Measurements from ENCODE around the gene ITPRIP. TPM values are rescaled to one million over a fixed set of nuclear protein-coding genes. Genes with fewer than 3 reads are reported as not detected.

ITPRIP gene
- total and polyA plus RNA-seq, 12 donors, result 17.5 to 87.2 (median 35.9) TPM

DNA sequence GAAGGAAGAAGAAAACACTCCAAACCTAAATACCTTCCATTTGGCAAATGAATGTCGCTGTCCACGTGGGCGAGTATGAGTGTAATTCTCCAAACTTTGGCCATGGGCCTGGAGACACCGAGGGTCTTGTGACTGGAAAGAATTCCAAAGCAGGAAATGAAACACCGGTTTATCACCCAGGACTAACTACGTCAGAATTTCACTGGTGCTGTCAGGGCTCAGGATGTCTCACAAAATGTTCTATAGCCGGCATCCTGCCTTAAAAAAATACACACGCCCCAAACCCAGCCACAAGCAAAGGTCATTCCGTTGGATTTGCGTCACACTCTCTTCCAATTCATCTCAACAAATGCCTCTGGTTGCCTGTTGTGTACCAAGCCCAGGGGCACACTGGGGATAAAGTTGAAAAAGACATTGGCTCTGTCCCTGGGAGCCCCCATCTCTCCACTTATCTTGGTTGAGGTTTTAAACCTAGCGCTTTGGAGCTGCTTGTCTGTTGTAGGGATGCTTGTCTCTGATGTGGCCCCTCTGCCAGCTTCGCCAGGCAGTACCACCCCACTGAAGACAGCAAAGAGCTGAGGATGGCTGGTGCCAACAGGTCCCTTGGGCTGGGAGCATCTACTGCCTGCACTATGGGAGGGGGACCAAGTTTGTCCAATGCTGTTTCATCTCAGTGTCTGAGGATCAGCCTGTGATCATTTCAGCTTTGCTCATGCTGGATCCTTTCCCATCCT is 38.1 kb downstream of the ITPRIP start:
- no peaks in the 10 kb centered on the region for H3K36me3 ChIP-seq
- H3K27me3 ChIP-seq, result no peaks in the 10 kb centered on the region
- TF ChIP-seq, protein P1, sequence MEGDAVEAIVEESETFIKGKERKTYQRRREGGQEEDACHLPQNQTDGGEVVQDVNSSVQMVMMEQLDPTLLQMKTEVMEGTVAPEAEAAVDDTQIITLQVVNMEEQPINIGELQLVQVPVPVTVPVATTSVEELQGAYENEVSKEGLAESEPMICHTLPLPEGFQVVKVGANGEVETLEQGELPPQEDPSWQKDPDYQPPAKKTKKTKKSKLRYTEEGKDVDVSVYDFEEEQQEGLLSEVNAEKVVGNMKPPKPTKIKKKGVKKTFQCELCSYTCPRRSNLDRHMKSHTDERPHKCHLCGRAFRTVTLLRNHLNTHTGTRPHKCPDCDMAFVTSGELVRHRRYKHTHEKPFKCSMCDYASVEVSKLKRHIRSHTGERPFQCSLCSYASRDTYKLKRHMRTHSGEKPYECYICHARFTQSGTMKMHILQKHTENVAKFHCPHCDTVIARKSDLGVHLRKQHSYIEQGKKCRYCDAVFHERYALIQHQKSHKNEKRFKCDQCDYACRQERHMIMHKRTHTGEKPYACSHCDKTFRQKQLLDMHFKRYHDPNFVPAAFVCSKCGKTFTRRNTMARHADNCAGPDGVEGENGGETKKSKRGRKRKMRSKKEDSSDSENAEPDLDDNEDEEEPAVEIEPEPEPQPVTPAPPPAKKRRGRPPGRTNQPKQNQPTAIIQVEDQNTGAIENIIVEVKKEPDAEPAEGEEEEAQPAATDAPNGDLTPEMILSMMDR (IDR thresholded peaks at IDR 0.05), result no peak
- peaks cover 0 to 6% (median 0%) of the 10 kb centered on the region in 11 donors for H3K9me3 ChIP-seq
- H3K4me1 ChIP-seq, result peaks cover 18 to 78% (median 67%) of the 10 kb centered on the region in 9 donors
- intact Hi-C loops (cut with DNase I), result loop anchor here in 4 of 10 donors (1.0 to 5.0 kb wide), 3 partner anchors 37 to 39 kb away; partner anchors contain the start of gene ITPRIP (in 3 of the 4)
- 22 to 23% methylated on average over 12 of the region's 12 CpGs for WGBS, 2 donors
- ATAC-seq, result peak; percentile 30 to 87 (median 79)
- H3K27ac ChIP-seq, result peak overlapping the region; percentile 84 to 96 (median 92)
- peak in 1 of 2 donors; percentile 83 for DNase-seq
- H3K4me3 ChIP-seq, result peak overlapping the region in 4 of 10 donors; percentile 5 to 10 (median 7)

DNA sequence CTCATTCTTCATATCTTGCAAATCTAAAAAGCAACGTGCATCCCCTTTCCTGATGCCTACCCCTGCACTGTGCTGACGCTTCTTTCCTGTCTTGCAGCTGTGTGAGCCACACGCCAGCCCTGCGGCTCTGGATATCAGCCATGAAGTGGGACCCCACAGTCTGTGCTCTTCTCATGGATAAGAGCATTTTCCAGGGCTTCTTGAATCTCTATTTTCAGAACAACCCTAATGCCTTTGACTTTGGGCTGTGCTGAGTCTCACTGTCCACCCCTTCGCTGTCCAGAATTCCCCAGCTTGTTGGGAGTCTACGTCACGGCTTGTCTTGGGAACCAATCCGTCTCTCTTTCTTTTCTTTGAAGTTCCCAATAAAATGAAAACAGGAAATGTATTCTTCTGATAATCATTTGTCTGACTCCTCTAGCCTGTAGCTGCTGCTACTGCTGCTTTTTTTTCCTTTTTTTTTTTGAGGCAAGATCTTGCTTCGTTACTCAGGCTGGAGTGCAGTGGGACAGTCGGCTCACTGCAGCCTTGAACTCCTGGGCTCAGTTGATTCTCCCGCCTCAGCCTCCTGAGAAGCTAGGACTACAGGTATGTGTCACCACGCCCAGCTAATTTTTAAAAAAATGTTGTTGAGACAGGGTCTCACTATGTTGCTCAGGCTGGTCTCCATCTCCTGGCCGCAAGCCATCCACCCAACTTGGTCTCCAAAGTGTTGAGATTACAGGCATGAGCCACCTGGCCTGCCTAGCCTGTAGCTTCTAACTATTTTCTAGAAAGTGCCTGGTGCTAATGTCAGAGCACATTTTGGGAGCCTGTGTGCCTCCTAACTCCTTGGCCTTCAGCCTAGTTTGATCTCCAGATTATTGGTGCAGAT is 39.0 kb downstream of the ITPRIP start:
- Histone ChIP-seq H3K27me3 (no peaks in the 10 kb centered on the region), H3K4me3 (peak overlapping the region in 6 of 10 donors; percentile 5 to 22 (median 13))
- peak in 1 of 2 donors; percentile 64 for DNase-seq

DNA sequence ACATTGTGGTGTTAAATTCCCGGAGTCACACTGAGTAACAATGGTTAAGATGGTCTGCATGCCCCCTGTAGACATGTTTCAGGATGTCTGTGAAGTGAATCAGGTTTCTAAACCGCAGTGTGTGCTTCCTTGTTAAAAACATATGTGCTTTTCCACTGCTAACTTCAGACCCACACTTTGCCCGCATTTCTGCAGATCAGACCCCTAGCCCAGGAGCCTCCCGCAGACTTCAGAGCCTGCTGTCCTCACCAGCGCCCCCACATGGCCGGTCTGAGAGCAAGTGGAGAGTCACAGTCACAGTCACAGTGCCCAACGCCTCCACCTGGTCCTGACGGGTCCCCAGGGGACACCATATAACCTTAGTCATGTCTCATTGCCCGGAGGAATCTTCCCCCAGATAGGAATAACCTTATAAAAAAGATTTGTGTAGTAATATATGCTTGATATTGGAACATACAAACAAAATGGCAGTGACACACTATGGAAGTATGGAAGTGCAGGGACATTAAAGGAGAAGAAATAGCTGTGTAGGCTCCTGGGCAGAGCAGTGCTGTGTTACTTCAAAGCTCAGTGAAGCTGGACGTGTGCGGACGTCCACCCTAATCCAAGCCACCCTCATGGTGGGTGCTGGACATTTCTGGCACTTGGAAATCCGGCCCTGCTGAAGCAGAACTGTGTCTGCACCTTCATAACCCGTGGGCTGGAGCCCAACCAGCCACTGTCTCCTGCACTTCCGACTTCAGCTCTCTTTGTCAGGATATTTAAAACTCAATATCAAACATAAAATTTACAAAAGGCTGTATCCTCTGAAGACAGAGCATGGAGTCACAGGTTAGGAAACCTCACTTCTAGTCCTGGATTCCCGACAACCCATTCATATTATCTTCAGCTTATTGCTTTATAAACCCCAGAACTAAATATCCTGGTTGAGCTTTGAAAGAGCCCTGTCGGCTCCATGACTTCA is 40.3 kb downstream of the ITPRIP start:
- ATAC-seq (no peak), DNase-seq (no peak)
- Histone ChIP-seq H3K27ac (peak overlapping the region in 9 of 10 donors; percentile 41 to 95 (median 92)), H3K4me3 (no peak overlapping the region), H3K27me3 (no peaks in the 10 kb centered on the region), H3K9me3 (peaks cover 0 to 6% (median 0%) of the 10 kb centered on the region in 11 donors), H3K36me3 (no peaks in the 10 kb centered on the region), H3K4me1 (peaks cover 17 to 69% (median 54%) of the 10 kb centered on the region in 9 donors)
- 55 to 60% methylated on average over 17 of the region's 17 CpGs for WGBS, 2 donors
- TF ChIP-seq, protein P1 (IDR thresholded peaks at IDR 0.05), result peak in 7 of 9 donors; percentile 28 to 50 (median 41)
- intact Hi-C loops (cut with DNase I), result loop anchor here in 1 of 10 donors (2.0 kb wide), 1 partner anchor 41 kb away; the partner anchor contains the start of gene ITPRIP

More for the DNA sequence above, 39.0 kb downstream of the ITPRIP start:
- TF ChIP-seq, protein P1 (IDR thresholded peaks at IDR 0.05), result no peak
- peaks cover 0 to 6% (median 0%) of the 10 kb centered on the region in 11 donors for H3K9me3 ChIP-seq
- ATAC-seq, result peak; percentile 4 to 56 (median 32)
- intact Hi-C loops (cut with DNase I), result loop anchor here in 1 of 10 donors (2.0 kb wide), 1 partner anchor 40 kb away; the partner anchor contains the start of gene ITPRIP
- no peaks in the 10 kb centered on the region for H3K36me3 ChIP-seq
- peaks cover 17 to 73% (median 60%) of the 10 kb centered on the region in 9 donors for H3K4me1 ChIP-seq
- H3K27ac ChIP-seq, result peak overlapping the region; percentile 84 to 96 (median 92)
- 35 to 46% methylated on average over 13 of the region's 13 CpGs for WGBS, 2 donors

Measured in heart right ventricle (tissue), 16 donors.